Astrocyte (in vitro differentiated cells and primary cell): ENCODE measurements around the gene SLC38A11. TPM values are rescaled to one million over a fixed set of nuclear protein-coding genes. Genes with fewer than 3 reads are reported as not detected.
"Not testable (repeated sequence)": the region's sequence is repeated elsewhere in the genome, so short reads cannot be mapped to it uniquely, and the experiment has no call there.

ENCODE experiments used
- DNase-seq: peaks from one replicate; pipeline ENCODE4 v3.0.0-alpha.2; 2010; ENCODE audit warnings: low read depth
- FAIRE-seq: peaks from 2 replicates; lab custom pipeline; 2011; peaks lifted over from hg19 to GRCh38; lab: Jason Lieb, UNC
- H2AFZ ChIP-seq: 2 replicates; pipeline ENCODE4 v1.6.0; 2012; ENCODE audit warnings: low read depth, low read length, inconsistent platforms
- H3K27ac ChIP-seq: 2 replicates; pipeline ENCODE4 v1.5.1; 2011; ENCODE audit warnings: low read depth, low read length, inconsistent platforms
- H3K27me3 ChIP-seq: 2 replicates; pipeline ENCODE4 v1.6.0; 2011; ENCODE audit warnings: low read length, inconsistent platforms; ENCODE audit not compliant: insufficient read depth
- H3K36me3 ChIP-seq: 2 replicates; pipeline ENCODE4 v1.5.1; 2011; ENCODE audit warnings: low read length, inconsistent platforms; ENCODE audit not compliant: insufficient read depth
- H3K4me1 ChIP-seq: 2 replicates; pipeline ENCODE4 v1.5.1; 2011; ENCODE audit warnings: low read length, inconsistent platforms; ENCODE audit not compliant: insufficient read depth
- H3K4me2 ChIP-seq: 2 replicates; pipeline ENCODE4 v1.6.0; 2012; ENCODE audit warnings: low read length, inconsistent platforms
- H3K4me3 ChIP-seq: 2 replicates; pipeline ENCODE4 v1.5.1; 2011; ENCODE audit warnings: low read depth, mild to moderate bottlenecking, low read length, inconsistent platforms; ENCODE audit not compliant: insufficient read depth
- H3K79me2 ChIP-seq: 2 replicates; pipeline ENCODE4 v1.6.0; 2012; ENCODE audit warnings: mild to moderate bottlenecking, low read length, inconsistent platforms; ENCODE audit not compliant: insufficient read depth
- H3K9ac ChIP-seq: 2 replicates; pipeline ENCODE4 v1.6.0; 2012; ENCODE audit warnings: mild to moderate bottlenecking, low read length, inconsistent platforms
- H3K9me3 ChIP-seq: 2 replicates; pipeline ENCODE4 v1.5.1; 2012; ENCODE audit warnings: low read depth, mild to moderate bottlenecking, low read length, inconsistent platforms; ENCODE audit not compliant: insufficient read depth
- H4K20me1 ChIP-seq: 2 replicates; pipeline ENCODE4 v1.6.0; 2012; ENCODE audit warnings: low read length, inconsistent platforms; ENCODE audit not compliant: insufficient read depth
- H3K27ac Mint-ChIP-seq: one replicate; pipeline ENCODE4 v1.8.0; 2021; ENCODE audit warnings: mild to moderate bottlenecking, mixed read lengths; ENCODE audit not compliant: unreplicated experiment
- H3K27me3 Mint-ChIP-seq: one replicate; pipeline ENCODE4 v1.8.0; 2021; ENCODE audit warnings: low read depth, mixed read lengths; ENCODE audit not compliant: unreplicated experiment
- H3K36me3 Mint-ChIP-seq: one replicate; pipeline ENCODE4 v1.8.0; 2021; ENCODE audit warnings: low read depth, mixed read lengths; ENCODE audit not compliant: unreplicated experiment
- H3K4me1 Mint-ChIP-seq: one replicate; pipeline ENCODE4 v1.8.0; 2021; ENCODE audit warnings: low read depth, mixed read lengths; ENCODE audit not compliant: unreplicated experiment
- H3K4me3 Mint-ChIP-seq: one replicate; pipeline ENCODE4 v1.8.0; 2021; ENCODE audit warnings: mild to moderate bottlenecking, moderate library complexity, mixed read lengths; ENCODE audit not compliant: unreplicated experiment
- H3K9me3 Mint-ChIP-seq: one replicate; pipeline ENCODE4 v1.8.0; 2021; ENCODE audit warnings: mild to moderate bottlenecking, mixed read lengths; ENCODE audit not compliant: unreplicated experiment
- EZH2 ChIP-seq: IDR thresholded peaks from 2 replicates; pipeline ENCODE4 v1.6.1; 2012; ENCODE audit warnings: mild to moderate bottlenecking, low read length, inconsistent platforms; ENCODE audit not compliant: insufficient read depth
- total RNA-seq: library from RNA; stranded (reverse); gene quantifications from 2 replicates; pipeline ENCODE4 v1.2.1, GENCODE V29; 2021
- TF ChIP-seq, protein P1 (sequence below): IDR thresholded peaks from 2 replicates; pipeline ENCODE4 v1.5.1; 2011; ENCODE audit warnings: low read depth, mild to moderate bottlenecking, inconsistent platforms, low read length, moderate library complexity; ENCODE audit not compliant: insufficient read depth

SLC38A11 gene
- total RNA-seq, 1 donor from 2014 or later = not detected

DNA sequence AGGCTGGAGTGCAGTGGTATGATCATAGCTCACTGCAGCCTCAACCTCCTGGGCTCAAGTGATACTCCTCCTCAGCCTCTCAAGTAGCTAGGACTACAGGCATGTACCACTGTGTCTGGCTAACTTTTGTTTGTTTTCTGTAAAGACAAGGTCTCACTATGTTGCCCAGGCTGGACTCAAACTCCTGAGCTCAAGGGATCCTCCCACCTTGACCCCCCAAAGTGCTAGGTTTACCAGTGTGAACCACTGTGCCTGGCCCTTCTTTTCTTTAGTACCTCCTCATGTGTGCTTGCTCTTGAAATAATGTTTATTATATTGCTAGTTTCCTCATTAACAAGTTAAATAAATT lies 94.7 kb downstream of the SLC38A11 start:
- Histone ChIP-seq H3K4me3 (no peak overlapping the region), H3K9ac (no peak overlapping the region), H3K9me3 (no peaks in the 10 kb centered on the region), H3K27ac (no peak overlapping the region), H3K79me2 (no peaks in the 10 kb centered on the region), H4K20me1 (no peaks in the 10 kb centered on the region), H3K36me3 (no peaks in the 10 kb centered on the region), H3K27me3 (no peaks in the 10 kb centered on the region), H3K4me2 (no peak overlapping the region), H3K4me1 (no peaks in the 10 kb centered on the region), H2AFZ (no peak overlapping the region)
- Mint-ChIP-seq H3K9me3 (no peaks in the 10 kb centered on the region), H3K4me1 (no peaks in the 10 kb centered on the region), H3K27ac (no peak overlapping the region), H3K4me3 (no peak overlapping the region), H3K36me3 (no peaks in the 10 kb centered on the region), H3K27me3 (no peaks in the 10 kb centered on the region)
- no peak for FAIRE-seq
- DNase-seq = no peak
- TF ChIP-seq, protein P1, sequence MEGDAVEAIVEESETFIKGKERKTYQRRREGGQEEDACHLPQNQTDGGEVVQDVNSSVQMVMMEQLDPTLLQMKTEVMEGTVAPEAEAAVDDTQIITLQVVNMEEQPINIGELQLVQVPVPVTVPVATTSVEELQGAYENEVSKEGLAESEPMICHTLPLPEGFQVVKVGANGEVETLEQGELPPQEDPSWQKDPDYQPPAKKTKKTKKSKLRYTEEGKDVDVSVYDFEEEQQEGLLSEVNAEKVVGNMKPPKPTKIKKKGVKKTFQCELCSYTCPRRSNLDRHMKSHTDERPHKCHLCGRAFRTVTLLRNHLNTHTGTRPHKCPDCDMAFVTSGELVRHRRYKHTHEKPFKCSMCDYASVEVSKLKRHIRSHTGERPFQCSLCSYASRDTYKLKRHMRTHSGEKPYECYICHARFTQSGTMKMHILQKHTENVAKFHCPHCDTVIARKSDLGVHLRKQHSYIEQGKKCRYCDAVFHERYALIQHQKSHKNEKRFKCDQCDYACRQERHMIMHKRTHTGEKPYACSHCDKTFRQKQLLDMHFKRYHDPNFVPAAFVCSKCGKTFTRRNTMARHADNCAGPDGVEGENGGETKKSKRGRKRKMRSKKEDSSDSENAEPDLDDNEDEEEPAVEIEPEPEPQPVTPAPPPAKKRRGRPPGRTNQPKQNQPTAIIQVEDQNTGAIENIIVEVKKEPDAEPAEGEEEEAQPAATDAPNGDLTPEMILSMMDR = no peak
- TF ChIP-seq EZH2 = no peak

DNA sequence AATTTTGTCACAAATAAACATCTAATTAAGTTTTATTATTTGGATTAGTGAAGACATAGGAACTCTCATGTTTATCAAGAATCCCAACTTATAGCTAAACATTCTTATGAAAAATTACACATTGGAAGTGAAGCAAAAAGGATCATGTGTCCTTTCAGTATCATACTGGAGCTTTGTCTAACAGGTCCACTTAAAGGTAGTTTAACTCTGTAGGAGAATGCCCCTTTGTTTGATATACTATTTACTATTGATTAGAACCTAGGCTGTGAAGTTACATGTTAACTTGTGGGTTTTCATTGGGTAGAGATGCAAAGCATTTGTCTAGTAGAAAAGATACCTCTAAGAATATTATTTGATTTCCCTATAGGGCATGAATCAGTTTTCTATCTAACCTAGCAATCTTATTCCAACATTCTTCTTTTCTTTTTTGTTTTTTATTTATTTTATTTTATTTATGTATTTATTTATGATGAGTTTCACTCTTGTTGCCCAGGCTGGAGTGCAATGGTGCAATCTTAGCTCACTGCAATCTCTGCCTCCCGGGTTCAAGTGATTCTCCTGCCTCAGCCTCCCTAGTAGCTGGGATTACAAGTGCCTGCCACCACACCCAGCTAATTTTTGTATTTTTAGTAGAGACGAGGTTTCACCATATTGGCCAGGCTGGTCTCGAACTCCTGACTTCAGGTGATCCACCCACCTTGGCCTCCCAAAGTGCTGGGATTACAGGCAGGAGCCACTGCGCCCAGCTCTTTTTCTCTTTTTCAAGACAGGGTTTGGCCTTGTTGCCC lies 95.2 kb downstream of the SLC38A11 start:
- H3K4me3 ChIP-seq, H3K36me3 ChIP-seq, FAIRE-seq, H2AFZ ChIP-seq, H3K9ac ChIP-seq, H4K20me1 ChIP-seq, H3K4me1 Mint-ChIP-seq, H3K79me2 ChIP-seq, H3K27ac ChIP-seq, H3K9me3 Mint-ChIP-seq, H3K4me3 Mint-ChIP-seq, H3K4me2 ChIP-seq, H3K27me3 Mint-ChIP-seq, H3K36me3 Mint-ChIP-seq, H3K27ac Mint-ChIP-seq, H3K4me1 ChIP-seq, H3K27me3 ChIP-seq, DNase-seq, H3K9me3 ChIP-seq: not testable (repeated sequence)

DNA sequence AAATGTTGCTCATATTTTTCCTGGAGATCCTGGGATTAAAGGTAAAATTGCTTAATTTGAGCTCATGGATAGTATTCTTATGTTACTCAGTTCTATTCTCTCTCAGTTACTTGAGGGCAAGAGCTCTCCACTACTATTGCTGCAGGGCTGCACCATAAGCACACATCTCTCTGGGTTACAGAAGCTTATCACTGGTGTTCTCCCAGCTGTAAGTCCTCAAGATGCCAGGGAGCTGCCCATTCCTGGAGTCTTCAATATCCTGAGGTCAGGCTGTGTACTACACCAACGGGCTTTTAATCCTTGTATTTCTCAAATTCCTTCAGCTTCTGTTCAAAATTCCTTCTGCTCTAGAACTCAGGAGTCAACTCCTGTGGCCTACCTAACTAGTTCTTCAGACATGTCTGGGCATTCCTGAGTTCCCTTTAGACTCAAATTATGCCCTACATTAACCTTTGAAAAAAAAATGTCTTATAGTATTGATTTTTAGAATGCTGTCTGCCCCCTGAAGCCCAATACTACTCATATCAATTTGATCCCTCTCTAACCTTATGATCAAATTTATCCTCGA lies 96.0 kb downstream of the SLC38A11 start:
- Histone ChIP-seq H3K4me1 (no peaks in the 10 kb centered on the region), H3K4me3 (no peak overlapping the region), H3K9me3 (no peaks in the 10 kb centered on the region), H3K27ac (no peak overlapping the region), H2AFZ (no peak overlapping the region), H4K20me1 (no peaks in the 10 kb centered on the region), H3K9ac (no peak overlapping the region), H3K27me3 (no peaks in the 10 kb centered on the region), H3K4me2 (no peak overlapping the region), H3K79me2 (no peaks in the 10 kb centered on the region), H3K36me3 (no peaks in the 10 kb centered on the region)
- Mint-ChIP-seq H3K27ac (no peak overlapping the region), H3K36me3 (no peaks in the 10 kb centered on the region), H3K4me3 (no peak overlapping the region), H3K4me1 (no peaks in the 10 kb centered on the region), H3K9me3 (no peaks in the 10 kb centered on the region), H3K27me3 (no peaks in the 10 kb centered on the region)
- TF ChIP-seq EZH2 = no peak
- TF ChIP-seq, protein P1 = no peak
- FAIRE-seq (no peak), DNase-seq (no peak)
